ENCODE results near the gene NTNG1.

NTNG1 gene

GRCh38 chr1:107443027-107443426 lies 302.2 kb downstream of the NTNG1 start:
- no peak for DNase-seq
- intact Hi-C loops (cut with DNase I): no loop called here

- intact Hi-C loops (cut with DNase I): no loop called here
- no peak for DNase-seq
Measured at GRCh38 chr1:107443860-107444259, 303.0 kb downstream of the NTNG1 start.

- intact Hi-C loops (cut with DNase I): no loop called here
- DNase-seq: no peak
Measured at GRCh38 chr1:107444302-107444701, 303.5 kb downstream of the NTNG1 start.

GRCh38 chr1:107449326-107449725 lies 308.5 kb downstream of the NTNG1 start:
- no peak for DNase-seq
- intact Hi-C loops (cut with DNase I): no loop called here

- intact Hi-C loops (cut with DNase I): no loop called here
- DNase-seq: no peak
Measured at GRCh38 chr1:107450899-107451664, 310.2 kb downstream of the NTNG1 start.

GRCh38 chr1:107451715-107452114 lies 310.9 kb downstream of the NTNG1 start:
- intact Hi-C loops (cut with DNase I): no loop called here
- no peak for DNase-seq

GRCh38 chr1:107454791-107455190 lies 314.0 kb downstream of the NTNG1 start:
- intact Hi-C loops (cut with DNase I): no loop called here

GRCh38 chr1:107457989-107458388 lies 317.1 kb downstream of the NTNG1 start:
- no peak for DNase-seq
- intact Hi-C loops (cut with DNase I): no loop called here

More at GRCh38 chr1:107454791-107455190, 314.0 kb downstream of the NTNG1 start:
- no peak for DNase-seq

- intact Hi-C loops (cut with DNase I): no loop called here
- no peak for DNase-seq
Measured at GRCh38 chr1:107459204-107459904, 318.5 kb downstream of the NTNG1 start.

GRCh38 chr1:107460035-107460434 lies 319.2 kb downstream of the NTNG1 start:
- intact Hi-C loops (cut with DNase I): no loop called here

GRCh38 chr1:107464827-107465226 lies 324.0 kb downstream of the NTNG1 start:
- intact Hi-C loops (cut with DNase I): no loop called here
- DNase-seq: no peak

More at GRCh38 chr1:107460035-107460434, 319.2 kb downstream of the NTNG1 start:
- no peak for DNase-seq

- intact Hi-C loops (cut with DNase I): no loop called here
- no peak for DNase-seq
Measured at GRCh38 chr1:107467286-107467685, 326.4 kb downstream of the NTNG1 start.

- DNase-seq: no peak
- intact Hi-C loops (cut with DNase I): no loop called here
Measured at GRCh38 chr1:107467811-107468210, 327.0 kb downstream of the NTNG1 start.

- DNase-seq: no peak
- intact Hi-C loops (cut with DNase I): no loop called here
Measured at GRCh38 chr1:107473065-107473464, 332.2 kb downstream of the NTNG1 start.

GRCh38 chr1:107474877-107475612 lies 334.2 kb downstream of the NTNG1 start:
- intact Hi-C loops (cut with DNase I): no loop called here
- DNase-seq: no peak

- DNase-seq: no peak
- intact Hi-C loops (cut with DNase I): no loop called here
Measured at GRCh38 chr1:107477233-107477632, 336.4 kb downstream of the NTNG1 start.

- peak in 1 of 10 donors; percentile 64 for DNase-seq
- intact Hi-C loops (cut with DNase I): no loop called here
Measured at GRCh38 chr1:107479865-107480350, 339.1 kb downstream of the NTNG1 start.

GRCh38 chr1:107480548-107481415 lies 339.9 kb downstream of the NTNG1 start:
- intact Hi-C loops (cut with DNase I): no loop called here
- peak; percentile 14 to 92 (median 46) for DNase-seq

GRCh38 chr1:107481756-107482384 lies 341.0 kb downstream of the NTNG1 start:
- intact Hi-C loops (cut with DNase I): no loop called here
- no peak for DNase-seq

- intact Hi-C loops (cut with DNase I): no loop called here
Measured at GRCh38 chr1:107483949-107484348, 343.1 kb downstream of the NTNG1 start.

More at GRCh38 chr1:107483949-107484348, 343.1 kb downstream of the NTNG1 start:
- DNase-seq: no peak

Measured in posterior cingulate gyrus (tissue), 11 donors.